ENCODE measurements around the gene FAM168B. TPM values are rescaled to one million over a fixed set of nuclear protein-coding genes. Genes with fewer than 3 reads are reported as not detected.

FAM168B gene
- total RNA-seq, 1 experiment from 2014 or later = 81.4 TPM

DNA sequence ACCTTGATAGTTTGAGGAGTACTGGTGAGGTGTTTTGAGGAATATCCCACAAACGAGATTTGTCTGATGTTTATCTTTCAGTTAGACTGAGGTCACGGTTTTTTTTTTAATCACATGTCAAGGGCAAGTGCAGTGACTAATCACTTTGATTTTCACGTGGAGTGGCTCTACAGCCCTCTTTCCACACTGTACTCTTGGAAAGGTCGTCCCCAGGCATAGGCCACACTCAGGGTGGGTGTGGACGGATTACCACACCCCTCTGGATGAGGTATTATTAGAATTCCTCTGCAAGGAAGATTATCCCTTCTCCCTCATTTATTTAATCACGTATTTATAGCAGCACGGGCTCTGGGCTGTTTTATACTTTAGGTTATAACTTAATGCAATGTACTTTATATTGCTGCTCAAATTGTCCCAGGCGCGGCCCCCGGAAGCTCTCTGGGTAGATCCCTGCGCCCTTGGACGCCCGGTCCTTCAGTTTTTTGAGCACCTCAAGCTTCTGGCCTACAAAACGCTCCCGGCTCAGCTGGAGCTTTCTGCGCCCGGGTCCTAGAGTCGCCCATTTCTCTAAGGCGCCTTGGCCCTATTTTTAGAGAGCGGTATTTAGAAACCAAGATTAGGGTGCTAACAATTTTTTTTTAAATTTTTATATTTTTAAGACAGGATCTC, 11.4 kb upstream of the FAM168B start:
- Histone ChIP-seq H4K91ac (ENCODE audit: insufficient read length, low read depth, low read length) (no peak overlapping the region), H3K4ac (ENCODE audit: low read depth, low read length) (no peak overlapping the region), H3K23ac (ENCODE audit: insufficient read length, low read depth, low read length) (no peak overlapping the region), H2BK12ac (ENCODE audit: insufficient read length, low read depth, low read length) (no peak overlapping the region), H2BK20ac (ENCODE audit: low read depth, low read length, poor library complexity, severe bottlenecking) (no peak overlapping the region), H3K14ac (ENCODE audit: insufficient read depth, low read length) (no peak overlapping the region; the same call in 1 of the 2 replicates), H2BK5ac (ENCODE audit: insufficient read length, low read length) (peak overlapping the region; percentile 19), H3K27ac (ENCODE audit: insufficient read length, low read depth, low read length) (no peak overlapping the region), H4K8ac (replicated peaks; ENCODE audit: insufficient read length, low read depth, low read length) (no peak overlapping the region), H2BK15ac (ENCODE audit: low read depth, low read length) (no peak overlapping the region), H2AFZ (ENCODE audit: low read length) (peak overlapping the region; percentile 98), H3K9me3 (ENCODE audit: control insufficient read depth, low read depth, low read length) (no peaks in the 10 kb centered on the region), H3K9ac (ENCODE audit: extremely low read depth, insufficient read length, low read length) (peak overlapping the region; percentile 75), H3K4me1 (ENCODE audit: insufficient read depth, low read length) (peaks cover 9% of the 10 kb centered on the region; the same call in 1 of the 2 replicates), H3K23me2 (ENCODE audit: insufficient read length, low read depth, low read length, poor library complexity, severe bottlenecking) (peaks cover 11% of the 10 kb centered on the region), H4K5ac (ENCODE audit: insufficient read length, low read depth, low read length) (no peak overlapping the region), H3K4me2 (ENCODE audit: insufficient read depth, insufficient read length, low read length) (peak overlapping the region; percentile 86), H2BK120ac (ENCODE audit: low read depth, low read length, poor library complexity, severe bottlenecking) (no peak overlapping the region), H3K79me2 (ENCODE audit: insufficient read depth, low read length) (peaks cover 31% of the 10 kb centered on the region; the same call in 1 of the 2 replicates), H3K18ac (ENCODE audit: insufficient read length, low read depth, low read length) (peak overlapping the region; percentile 67), H4K20me1 (ENCODE audit: control insufficient read depth, insufficient read depth, insufficient read length) (no peaks in the 10 kb centered on the region), H3K56ac (ENCODE audit: insufficient read length, low read depth, low read length) (no peak overlapping the region), H3K79me1 (ENCODE audit: insufficient read depth, low read depth, low read length, poor library complexity, severe bottlenecking) (peaks cover 6% of the 10 kb centered on the region), H3K27me3 (ENCODE audit: insufficient read depth, low read length) (no peaks in the 10 kb centered on the region), H3T11ph (ENCODE audit: low read length) (no peak overlapping the region), H2AK5ac (ENCODE audit: insufficient read length, low read length) (no peak overlapping the region)
- H3K4me3 Mint-ChIP-seq = peak overlapping the region; percentile 89 to 93
- peaks cover 22 to 23% of the 10 kb centered on the region in 2 experiments for H3K4me1 Mint-ChIP-seq
- WGBS (ENCODE audit: extremely low coverage, insufficient read length, low lambda C conversion rate) = no CpG with 5 or more reads among the region's 20 CpGs
- peaks cover 3 to 7% (median 5%) of the 10 kb centered on the region in 3 experiments; a peak in 4 of 7 replicates for H3K36me3 Mint-ChIP-seq (ENCODE audit: insufficient read depth in 1 of 3, low read depth in 3 of 3)
- DNase-seq = no peak
- TF ChIP-seq, protein P1, sequence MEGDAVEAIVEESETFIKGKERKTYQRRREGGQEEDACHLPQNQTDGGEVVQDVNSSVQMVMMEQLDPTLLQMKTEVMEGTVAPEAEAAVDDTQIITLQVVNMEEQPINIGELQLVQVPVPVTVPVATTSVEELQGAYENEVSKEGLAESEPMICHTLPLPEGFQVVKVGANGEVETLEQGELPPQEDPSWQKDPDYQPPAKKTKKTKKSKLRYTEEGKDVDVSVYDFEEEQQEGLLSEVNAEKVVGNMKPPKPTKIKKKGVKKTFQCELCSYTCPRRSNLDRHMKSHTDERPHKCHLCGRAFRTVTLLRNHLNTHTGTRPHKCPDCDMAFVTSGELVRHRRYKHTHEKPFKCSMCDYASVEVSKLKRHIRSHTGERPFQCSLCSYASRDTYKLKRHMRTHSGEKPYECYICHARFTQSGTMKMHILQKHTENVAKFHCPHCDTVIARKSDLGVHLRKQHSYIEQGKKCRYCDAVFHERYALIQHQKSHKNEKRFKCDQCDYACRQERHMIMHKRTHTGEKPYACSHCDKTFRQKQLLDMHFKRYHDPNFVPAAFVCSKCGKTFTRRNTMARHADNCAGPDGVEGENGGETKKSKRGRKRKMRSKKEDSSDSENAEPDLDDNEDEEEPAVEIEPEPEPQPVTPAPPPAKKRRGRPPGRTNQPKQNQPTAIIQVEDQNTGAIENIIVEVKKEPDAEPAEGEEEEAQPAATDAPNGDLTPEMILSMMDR (conservative IDR thresholded peaks at IDR 0.05) = no peak
- H3K9me3 Mint-ChIP-seq = no peaks in the 10 kb centered on the region
- no peaks in the 10 kb centered on the region for H3K27me3 Mint-ChIP-seq (ENCODE audit: low read depth)
- H3K27ac Mint-ChIP-seq = peak overlapping the region; percentile 78 to 98 (median 93)

All from H9 (cell line).